ENCODE data around the gene STX7.

STX7 gene

DNA sequence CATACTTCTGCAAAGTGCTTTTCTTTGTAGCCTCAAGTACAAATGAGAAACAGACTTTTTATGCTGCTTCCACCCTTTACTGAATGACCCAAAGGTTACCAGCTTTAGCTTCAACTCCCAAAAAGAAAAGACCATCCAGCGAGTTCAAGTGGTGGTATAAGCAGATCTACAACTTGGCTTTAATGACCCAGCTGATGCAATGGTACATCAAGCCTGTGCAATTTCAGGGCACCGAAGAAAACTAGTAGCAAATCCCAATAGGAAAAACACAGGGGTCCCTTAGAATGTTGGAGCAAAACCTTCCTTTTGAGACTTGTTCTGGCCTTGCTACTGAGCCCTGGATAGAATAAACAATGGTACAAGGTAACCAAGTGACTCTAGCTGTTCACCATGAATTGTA lies 33.8 kb downstream of the STX7 start:
- TF ChIP-seq, protein P1, sequence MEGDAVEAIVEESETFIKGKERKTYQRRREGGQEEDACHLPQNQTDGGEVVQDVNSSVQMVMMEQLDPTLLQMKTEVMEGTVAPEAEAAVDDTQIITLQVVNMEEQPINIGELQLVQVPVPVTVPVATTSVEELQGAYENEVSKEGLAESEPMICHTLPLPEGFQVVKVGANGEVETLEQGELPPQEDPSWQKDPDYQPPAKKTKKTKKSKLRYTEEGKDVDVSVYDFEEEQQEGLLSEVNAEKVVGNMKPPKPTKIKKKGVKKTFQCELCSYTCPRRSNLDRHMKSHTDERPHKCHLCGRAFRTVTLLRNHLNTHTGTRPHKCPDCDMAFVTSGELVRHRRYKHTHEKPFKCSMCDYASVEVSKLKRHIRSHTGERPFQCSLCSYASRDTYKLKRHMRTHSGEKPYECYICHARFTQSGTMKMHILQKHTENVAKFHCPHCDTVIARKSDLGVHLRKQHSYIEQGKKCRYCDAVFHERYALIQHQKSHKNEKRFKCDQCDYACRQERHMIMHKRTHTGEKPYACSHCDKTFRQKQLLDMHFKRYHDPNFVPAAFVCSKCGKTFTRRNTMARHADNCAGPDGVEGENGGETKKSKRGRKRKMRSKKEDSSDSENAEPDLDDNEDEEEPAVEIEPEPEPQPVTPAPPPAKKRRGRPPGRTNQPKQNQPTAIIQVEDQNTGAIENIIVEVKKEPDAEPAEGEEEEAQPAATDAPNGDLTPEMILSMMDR (IDR thresholded peaks at IDR 0.05; ENCODE audit: low read depth, low read length): no peak
- no peak for TF ChIP-seq MYC (IDR thresholded peaks at IDR 0.05; ENCODE audit: low read depth, low read length)
- TF ChIP-seq, protein P2, sequence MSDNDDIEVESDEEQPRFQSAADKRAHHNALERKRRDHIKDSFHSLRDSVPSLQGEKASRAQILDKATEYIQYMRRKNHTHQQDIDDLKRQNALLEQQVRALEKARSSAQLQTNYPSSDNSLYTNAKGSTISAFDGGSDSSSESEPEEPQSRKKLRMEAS (IDR thresholded peaks at IDR 0.05; ENCODE audit: low read depth, low read length): no peak
- no peak for TF ChIP-seq POLR2A (IDR thresholded peaks at IDR 0.05; ENCODE audit: extremely low read depth, insufficient read length)
- no peak for DNase-seq (ENCODE audit: low read depth)
- no peak overlapping the region for H3K4me3 ChIP-seq (ENCODE audit: low read depth, low read length)

DNA sequence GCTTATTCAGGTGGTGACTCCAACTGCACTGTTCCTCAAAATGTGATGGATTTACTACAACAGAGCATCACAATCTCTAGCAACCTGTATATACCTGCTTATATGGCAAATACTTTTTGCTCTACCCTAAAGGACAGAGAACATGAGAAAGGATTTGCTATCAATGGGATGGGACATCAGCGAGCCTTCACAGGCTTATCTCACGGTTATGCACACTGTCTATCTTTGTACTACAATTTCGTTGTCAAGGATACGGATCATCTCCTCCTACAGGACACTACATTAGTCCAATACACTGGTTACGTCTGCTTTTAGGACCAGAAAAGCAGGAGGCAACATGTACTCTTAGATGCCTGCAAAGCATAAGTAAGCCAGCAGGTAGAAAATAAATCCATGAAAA lies 34.2 kb downstream of the STX7 start:
- TF ChIP-seq, protein P2 (IDR thresholded peaks at IDR 0.05; ENCODE audit: low read depth, low read length): no peak
- TF ChIP-seq, protein P1 (IDR thresholded peaks at IDR 0.05; ENCODE audit: low read depth, low read length): no peak
- TF ChIP-seq MYC (IDR thresholded peaks at IDR 0.05; ENCODE audit: low read depth, low read length): no peak
- no peak for TF ChIP-seq POLR2A (IDR thresholded peaks at IDR 0.05; ENCODE audit: extremely low read depth, insufficient read length)
- H3K4me3 ChIP-seq (ENCODE audit: low read depth, low read length): no peak overlapping the region
- no peak for DNase-seq (ENCODE audit: low read depth)

DNA sequence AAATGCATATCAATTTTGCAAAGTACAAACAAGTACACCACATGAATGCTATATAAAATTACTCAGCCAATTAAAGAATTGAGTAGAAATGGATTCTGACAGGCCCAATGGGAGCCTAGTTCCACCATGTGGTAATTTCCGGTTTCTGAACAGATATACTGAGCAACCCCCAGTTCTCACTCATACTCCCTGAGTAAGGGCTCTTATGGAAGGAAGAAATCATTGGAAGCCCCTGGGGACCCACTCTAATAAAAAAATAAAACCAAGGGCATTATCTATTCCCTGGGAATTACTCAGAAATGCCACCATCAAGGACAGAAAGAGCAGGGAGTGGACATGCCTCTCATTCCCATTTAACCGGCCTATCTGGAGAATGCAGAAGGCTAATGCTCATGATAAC lies 34.6 kb downstream of the STX7 start:
- TF ChIP-seq, protein P2 (IDR thresholded peaks at IDR 0.05; ENCODE audit: low read depth, low read length): no peak
- H3K4me3 ChIP-seq (ENCODE audit: low read depth, low read length): no peak overlapping the region
- DNase-seq (ENCODE audit: low read depth): no peak

DNA sequence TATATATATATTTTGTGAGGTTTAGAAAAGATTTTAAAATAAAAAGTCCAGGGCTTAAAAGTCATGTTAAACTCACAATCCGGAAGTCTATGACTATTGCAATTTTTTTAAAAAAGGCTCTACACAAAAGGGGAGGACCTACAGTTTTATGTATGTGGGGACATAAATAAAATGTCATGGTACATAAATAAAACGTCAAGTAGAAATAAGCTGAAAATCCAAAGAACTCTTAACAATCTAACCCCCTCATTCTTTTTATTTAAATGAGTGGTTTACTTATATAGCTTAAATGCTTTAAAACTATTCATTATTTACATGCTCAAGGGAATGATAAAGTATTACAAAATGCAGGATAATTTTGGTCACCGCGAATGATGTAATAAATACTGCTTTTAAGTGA lies 36.2 kb downstream of the STX7 start:
- TF ChIP-seq MYC (IDR thresholded peaks at IDR 0.05; ENCODE audit: low read depth, low read length): no peak
- TF ChIP-seq POLR2A (IDR thresholded peaks at IDR 0.05; ENCODE audit: extremely low read depth, insufficient read length): no peak
- TF ChIP-seq, protein P1 (IDR thresholded peaks at IDR 0.05; ENCODE audit: low read depth, low read length): no peak
- TF ChIP-seq, protein P2 (IDR thresholded peaks at IDR 0.05; ENCODE audit: low read depth, low read length): no peak
- no peak for DNase-seq (ENCODE audit: low read depth)
- H3K4me3 ChIP-seq (ENCODE audit: low read depth, low read length): no peak overlapping the region

DNA sequence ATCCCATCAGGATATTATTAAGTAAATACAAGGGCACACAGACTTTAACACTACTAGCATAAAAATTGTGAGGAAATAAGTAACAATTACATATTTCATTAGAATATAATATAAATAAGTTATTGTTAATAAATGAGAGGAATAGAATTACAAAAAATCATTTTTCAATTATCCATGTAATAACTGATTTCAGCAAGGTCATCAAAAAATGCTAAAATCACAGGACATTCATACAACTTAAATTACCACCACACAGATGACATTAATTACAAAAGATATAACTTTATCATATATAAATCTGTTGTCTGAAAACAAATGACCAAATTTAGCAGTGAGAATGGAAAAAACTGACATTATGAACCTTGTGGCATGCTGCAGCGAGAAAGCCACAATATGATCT lies 37.0 kb downstream of the STX7 start:
- no peak for DNase-seq (ENCODE audit: low read depth)
- H3K4me3 ChIP-seq (ENCODE audit: low read depth, low read length): no peak overlapping the region
- no peak for TF ChIP-seq MYC (IDR thresholded peaks at IDR 0.05; ENCODE audit: low read depth, low read length)
- no peak for TF ChIP-seq POLR2A (IDR thresholded peaks at IDR 0.05; ENCODE audit: extremely low read depth, insufficient read length)
- TF ChIP-seq, protein P1 (IDR thresholded peaks at IDR 0.05; ENCODE audit: low read depth, low read length): no peak
- TF ChIP-seq, protein P2 (IDR thresholded peaks at IDR 0.05; ENCODE audit: low read depth, low read length): no peak

DNA sequence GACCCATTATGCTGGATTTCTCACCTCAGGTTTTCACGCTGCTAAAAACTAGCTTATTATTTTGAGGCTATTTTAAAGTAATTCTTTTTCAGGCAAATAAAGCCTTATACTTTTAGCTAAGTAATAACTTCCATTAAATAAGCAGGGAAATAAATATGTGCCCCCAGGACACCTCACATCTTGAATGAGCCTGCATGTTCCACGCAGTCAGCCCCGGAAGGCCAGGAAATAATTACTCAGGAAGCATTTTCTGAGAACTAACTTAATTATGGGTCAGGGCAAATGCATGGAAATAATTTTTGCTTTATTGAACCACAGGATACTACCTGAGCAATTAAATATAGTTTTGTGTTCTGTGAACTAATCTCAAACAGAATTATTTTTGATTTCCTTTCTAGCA lies 41.1 kb downstream of the STX7 start:
- TF ChIP-seq POLR2A (IDR thresholded peaks at IDR 0.05; ENCODE audit: extremely low read depth, insufficient read length) (no peak), MYC (IDR thresholded peaks at IDR 0.05; ENCODE audit: low read depth, low read length) (no peak)
- TF ChIP-seq, protein P2 (IDR thresholded peaks at IDR 0.05; ENCODE audit: low read depth, low read length): no peak
- TF ChIP-seq, protein P1 (IDR thresholded peaks at IDR 0.05; ENCODE audit: low read depth, low read length): no peak
- DNase-seq (ENCODE audit: low read depth): no peak
- H3K4me3 ChIP-seq (ENCODE audit: low read depth, low read length): no peak overlapping the region
